HepG2 (cell line): ENCODE data around the gene KRTCAP2. TPM values are rescaled to one million over a fixed set of nuclear protein-coding genes. Genes with fewer than 3 reads are reported as not detected.

Experiments
- ATAC-seq: fragments of 200-7000 bp; cut with Tn5 transposase; 3 replicates; pipeline ENCODE4 v1.9.1; 2020; ENCODE audit warnings: mild to moderate bottlenecking, moderate library complexity
- BruUV-seq: library from RNA; stranded (reverse); fragments of 400-500 nt; replicated peaks from 2 replicates; lab custom pipeline; 2021; lab: Mats Ljungman, UMichigan
- CTCF ChIA-PET: fragments of 300-600 bp; formaldehyde crosslinking; extraction: SDS; loops from one replicate; lab custom pipeline; 2021; ENCODE audit warnings: low total read pairs, inconsistent platforms, low intra/inter-chr PET ratio; lab: Yijun Ruan, JAX
- POLR2A ChIA-PET: fragments of 350-600 bp; sonication (Branson Sonifier 250); formaldehyde crosslinking; loops from one replicate; lab custom pipeline; 2020; ENCODE audit warnings: antibody characterized with exemption, inconsistent platforms; lab: Yijun Ruan, JAX
- DNase-seq: peaks from one replicate; pipeline ENCODE4 v3.0.0-alpha.2; 2015; ENCODE audit warnings: low spot score
- FAIRE-seq: peaks from 3 replicates; lab custom pipeline; 2011; peaks lifted over from hg19 to GRCh38; lab: Jason Lieb, UNC
- H2AFZ ChIP-seq: one replicate; pipeline ENCODE4 v1.6.1; 2011; ENCODE audit warnings: low read length, inconsistent platforms
- H3K27ac ChIP-seq: fragments of 300-600 bp; 3 replicates; pipeline ENCODE4 v1.8.0; 2011; ENCODE audit warnings: mixed run types, mild to moderate bottlenecking, mixed read lengths, low read length, inconsistent platforms; ENCODE audit not compliant: insufficient read depth; ENCODE audit errors: extremely low read length
- H3K27me3 ChIP-seq, 2 experiments: fragments of 200-600 bp in 1 of 2; 2 replicates in 1 of 2; 3 replicates in 1 of 2; pipeline versions ENCODE4 v1.6.0 to v1.8.0; 2011; ENCODE audit warnings: low read length in 2 of 2, mild to moderate bottlenecking in 2 of 2, moderate library complexity in 2 of 2, inconsistent platforms in 1 of 2; ENCODE audit not compliant: insufficient read depth in 2 of 2, control insufficient read depth in 1 of 2
- H3K36me3 ChIP-seq, 2 experiments: fragments of 200-600 bp in 1 of 2; replicated peaks in 1 of 2; 2 replicates in 1 of 2; 3 replicates in 1 of 2; pipeline versions ENCODE4 v1.5.1 to v1.8.0; 2011; ENCODE audit warnings: low read length in 2 of 2, inconsistent platforms in 1 of 2; ENCODE audit not compliant: insufficient read depth in 2 of 2, control insufficient read depth in 1 of 2
- H3K4me1 ChIP-seq: 2 replicates; pipeline ENCODE4 v1.5.1; 2012; ENCODE audit warnings: low read length, inconsistent platforms; ENCODE audit not compliant: insufficient read depth
- H3K4me2 ChIP-seq: 2 replicates; pipeline ENCODE4 v1.6.0; 2011; ENCODE audit warnings: low read depth, low read length, inconsistent platforms
- H3K4me3 ChIP-seq, 3 experiments: fragments of 200-600 bp in 1 of 3; sonication (generic), shearing (Covaris generic) in 1 of 3; replicated peaks in 1 of 3; 2 replicates each; pipeline ENCODE4 v1.5.1; 2011 to 2016; ENCODE audit warnings: low read length in 3 of 3, inconsistent platforms in 2 of 3, low read depth in 2 of 3, mild to moderate bottlenecking in 2 of 3, control low read depth in 1 of 3, mixed read lengths in 1 of 3; ENCODE audit not compliant: insufficient read depth in 1 of 3
- H3K79me2 ChIP-seq: one replicate; pipeline ENCODE4 v1.6.1; 2011; ENCODE audit warnings: low read length, inconsistent platforms; ENCODE audit not compliant: insufficient read depth
- H3K9ac ChIP-seq: 2 replicates; pipeline ENCODE4 v1.6.0; 2011; ENCODE audit warnings: mild to moderate bottlenecking, low read depth, low read length, inconsistent platforms; ENCODE audit not compliant: insufficient read depth
- H3K9me3 ChIP-seq: 2 replicates; pipeline ENCODE4 v1.5.1; 2012; ENCODE audit warnings: mild to moderate bottlenecking, low read length
- H4K20me1 ChIP-seq: 2 replicates; pipeline ENCODE4 v1.6.0; 2011; ENCODE audit warnings: inconsistent platforms, mild to moderate bottlenecking, low read length, moderate library complexity; ENCODE audit not compliant: insufficient read depth
- FOSL1 ChIP-seq: sonication (generic); formaldehyde crosslinking; IDR thresholded peaks from 2 replicates; pipeline ENCODE4 v1.9.0; 2021; ENCODE audit warnings: missing genetic modification reagents, borderline replicate concordance
- FOXA1 ChIP-seq, 2 experiments: fragments of 450-650 bp in 1 of 2; sonication (generic) in 1 of 2; formaldehyde crosslinking in 1 of 2; IDR thresholded peaks; 2 replicates each; pipeline versions ENCODE4 v1.4.0 to v1.6.1; 2016 to 2020; ENCODE audit warnings: missing genetic modification reagents in 1 of 2
- FOXC1 ChIP-seq: sonication (generic); formaldehyde crosslinking; IDR thresholded peaks from 2 replicates; pipeline ENCODE4 v1.8.0; 2022; ENCODE audit warnings: mild to moderate bottlenecking, missing genetic modification reagents, borderline replicate concordance
- MTF1 ChIP-seq: sonication (generic); formaldehyde crosslinking; IDR thresholded peaks from 2 replicates; pipeline ENCODE4 v1.5.0; 2020; ENCODE audit warnings: missing genetic modification reagents
- RERE ChIP-seq: IDR thresholded peaks from 2 replicates; pipeline ENCODE4 v1.6.1; 2016; ENCODE audit warnings: low read depth, missing genetic modification reagents, missing compliant biosample characterization
- SNAPC5 ChIP-seq: sonication (generic); formaldehyde crosslinking; IDR thresholded peaks from 2 replicates; pipeline ENCODE4 v1.8.1; 2023; ENCODE audit warnings: mild to moderate bottlenecking, missing genetic modification reagents, borderline replicate concordance
- TP53 ChIP-seq: sonication (generic); formaldehyde crosslinking; conservative IDR thresholded peaks from 2 replicates; pipeline ENCODE4 v1.4.0; 2020; ENCODE audit warnings: missing genetic modification reagents
- ZFP36 ChIP-seq: fragments of 150-350 bp; IDR thresholded peaks from 2 replicates; pipeline ENCODE4 v1.6.1; 2018; ENCODE audit warnings: borderline replicate concordance, low read length, low read depth; ENCODE audit not compliant: partially characterized antibody
- ZNF12 ChIP-seq: sonication (generic); formaldehyde crosslinking; IDR thresholded peaks from 2 replicates; pipeline ENCODE4 v1.5.0; 2020; ENCODE audit warnings: missing genetic modification reagents
- ZNF24 ChIP-seq: fragments of 450-650 bp; IDR thresholded peaks from 2 replicates; pipeline ENCODE4 v1.6.1; 2017; ENCODE audit warnings: antibody characterized with exemption, mild to moderate bottlenecking
- ZNF484 ChIP-seq: sonication (generic); formaldehyde crosslinking; IDR thresholded peaks from 2 replicates; pipeline ENCODE4 v1.5.1; 2020; ENCODE audit warnings: mild to moderate bottlenecking, low read depth, missing genetic modification reagents, borderline replicate concordance
- ZNF563 ChIP-seq: sonication (generic); formaldehyde crosslinking; IDR thresholded peaks from 2 replicates; pipeline ENCODE4 v1.8.0; 2022; ENCODE audit warnings: mild to moderate bottlenecking, moderate library complexity, missing genetic modification reagents
- WGBS: methylation state at CpG from one replicate; pipeline ENCODE4 v1.1.6; 2017; ENCODE audit warnings: low lambda C conversion rate; 5-methylcytosine and 5-hydroxymethylcytosine counted together
- in situ Hi-C: cut with HindIII; loops from 2 replicates; pipeline ENCODE4 v1.10.0; 2017; ENCODE audit warnings: low pct_unique_long_range_greater_than_20kb; ENCODE audit not compliant: extremely low pct_ligation_motif_present
- intact Hi-C: fragments of 100-400 bp; cut with micrococcal nuclease; formaldehyde crosslinking; loops from one replicate; pipeline ENCODE4 v1.10.0; 2022; ENCODE audit not compliant: unreplicated experiment
- polyA plus RNA-seq, 8 experiments: library from polyadenylated mRNA; depleted of rRNA in 3 of 8; stranded (reverse) in 7 of 8; unstranded in 1 of 8; fragments of >200 nt; fragmentation: Illumina TruSeq in 4 of 8; extraction: Trizol in 4 of 8; gene quantifications; 2 replicates each; pipeline versions ENCODE4 v1.2.1 to v1.2.3, GENCODE V29; 2011 to 2016; ENCODE audit warnings: low read depth in 4 of 8, missing spikeins in 1 of 8, mixed read lengths in 1 of 8; ENCODE audit not compliant: insufficient read depth in 1 of 8
- total RNA-seq, 5 experiments: library from RNA; depleted of rRNA; stranded (reverse); fragments of >200 nt; fragmentation: Illumina TruSeq; extraction: Trizol; gene quantifications; 2 replicates each; pipeline ENCODE4 v1.2.3, GENCODE V29; 2016; ENCODE audit warnings: low read depth in 1 of 5

The KRTCAP2 gene
- total and polyA plus RNA-seq, 2 of the 13 experiments (the other 11 are each of a cell fraction or from before 2014, with no cell fraction given): 77.3 to 79.4 TPM

GRCh38 chr1:155202731-155203515 lies 29.8 kb upstream of the KRTCAP2 start:
- CTCF ChIA-PET: no interaction called here
- Histone ChIP-seq H4K20me1 (no peaks in the 10 kb centered on the region), H3K9me3 (no peaks in the 10 kb centered on the region), H3K4me3 (no peak overlapping the region), H2AFZ (no peak overlapping the region)
- POLR2A ChIA-PET: interaction anchor here (1.1 kb wide), 1 partner anchor 24 kb away, joined by 3 read pairs; no protein-coding TSS in a partner anchor
- FAIRE-seq: no peak
- TF ChIP-seq ZFP36 (no peak), MTF1 (CRISPR knock-in tag) (no peak), ZNF24 (no peak), FOXC1 (no peak), FOSL1 (CRISPR knock-in tag) (no peak), TP53 (CRISPR knock-in tag) (no peak), ZNF484 (no peak), ZNF563 (no peak), ZNF12 (CRISPR knock-in tag) (no peak), RERE (no peak), FOXA1 (IDR thresholded peaks at IDR 0.05) (no peak), FOXA1 (CRISPR knock-in tag; IDR thresholded peaks at IDR 0.05) (no peak), SNAPC5 (CRISPR knock-in tag) (no peak)
- TF ChIP-seq, all 625 proteins: peak for 0
- intact Hi-C loops: loop anchor here (10.0 kb wide), 1 partner anchor 102 kb away; the partner anchor contains the start of genes FDPS and PKLR
- Histone ChIP-seq H3K4me2 (no peak overlapping the region), H3K9ac (no peak overlapping the region), H3K27me3 (peaks cover 0 to 33% of the 10 kb centered on the region in 2 experiments; a peak in 4 of 5 replicates), H3K36me3 (no peaks in the 10 kb centered on the region), H3K27ac (no peak overlapping the region), H3K79me2 (no peaks in the 10 kb centered on the region), H3K4me1 (peaks cover 14% of the 10 kb centered on the region)
- in situ Hi-C loops: loop anchor here (10.0 kb wide), 1 partner anchor 392 kb away; no protein-coding TSS in a partner anchor
- DNase-seq: no peak
- BruUV-seq: no TSS peak
- 54% methylated on average over 10 of the region's 19 CpGs for WGBS
- ATAC-seq: no peak
